ENCODE results near the gene PTGDR.

GRCh38 chr14:52238682-52239081 is 28.8 kb upstream of the PTGDR start:
- TF ChIP-seq EZH2 (IDR thresholded peaks at IDR 0.05; ENCODE audit: low read depth) = no peak
- TF ChIP-seq, protein P1, sequence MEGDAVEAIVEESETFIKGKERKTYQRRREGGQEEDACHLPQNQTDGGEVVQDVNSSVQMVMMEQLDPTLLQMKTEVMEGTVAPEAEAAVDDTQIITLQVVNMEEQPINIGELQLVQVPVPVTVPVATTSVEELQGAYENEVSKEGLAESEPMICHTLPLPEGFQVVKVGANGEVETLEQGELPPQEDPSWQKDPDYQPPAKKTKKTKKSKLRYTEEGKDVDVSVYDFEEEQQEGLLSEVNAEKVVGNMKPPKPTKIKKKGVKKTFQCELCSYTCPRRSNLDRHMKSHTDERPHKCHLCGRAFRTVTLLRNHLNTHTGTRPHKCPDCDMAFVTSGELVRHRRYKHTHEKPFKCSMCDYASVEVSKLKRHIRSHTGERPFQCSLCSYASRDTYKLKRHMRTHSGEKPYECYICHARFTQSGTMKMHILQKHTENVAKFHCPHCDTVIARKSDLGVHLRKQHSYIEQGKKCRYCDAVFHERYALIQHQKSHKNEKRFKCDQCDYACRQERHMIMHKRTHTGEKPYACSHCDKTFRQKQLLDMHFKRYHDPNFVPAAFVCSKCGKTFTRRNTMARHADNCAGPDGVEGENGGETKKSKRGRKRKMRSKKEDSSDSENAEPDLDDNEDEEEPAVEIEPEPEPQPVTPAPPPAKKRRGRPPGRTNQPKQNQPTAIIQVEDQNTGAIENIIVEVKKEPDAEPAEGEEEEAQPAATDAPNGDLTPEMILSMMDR (conservative IDR thresholded peaks at IDR 0.05) = no peak

Measured in PC-9 (cell line).